Measurements from ENCODE around the gene MAGI3.
"Not testable (repeated sequence)": the region's sequence is repeated elsewhere in the genome, so short reads cannot be mapped to it uniquely, and the experiment has no call there.

MAGI3 gene

DNA sequence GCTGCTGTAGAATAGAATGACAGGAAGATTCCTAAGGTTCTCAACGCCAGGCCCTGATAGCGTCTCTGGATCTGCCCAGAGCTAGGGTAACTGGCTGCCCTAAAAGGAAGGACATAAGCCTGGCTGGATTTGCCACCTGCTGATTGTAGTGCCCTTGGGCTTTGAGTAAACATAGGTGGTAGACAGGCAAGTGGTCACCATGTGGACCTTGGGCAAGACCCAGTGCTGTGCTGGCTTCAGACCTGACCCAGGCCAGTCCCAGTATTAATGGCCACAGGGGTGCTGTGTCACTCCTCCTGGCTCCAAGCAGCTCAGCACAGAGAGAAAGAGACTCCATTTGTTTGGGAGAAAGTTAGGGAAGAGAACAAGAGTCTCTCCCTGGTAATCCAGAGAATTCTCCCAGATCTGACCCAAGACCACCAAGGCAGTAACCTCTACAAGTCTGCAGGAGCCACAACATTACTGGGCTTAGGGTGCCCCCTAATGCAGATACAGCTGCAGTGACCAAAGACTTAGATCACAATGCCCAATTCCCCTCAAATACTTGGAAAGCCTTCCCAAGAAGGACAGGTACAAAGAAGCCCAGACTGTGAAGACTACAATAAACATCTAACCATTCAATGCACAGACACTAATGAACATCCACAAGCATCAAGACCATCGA, 324.4 kb downstream of the MAGI3 start:
- DNase-seq, result no peak

DNA sequence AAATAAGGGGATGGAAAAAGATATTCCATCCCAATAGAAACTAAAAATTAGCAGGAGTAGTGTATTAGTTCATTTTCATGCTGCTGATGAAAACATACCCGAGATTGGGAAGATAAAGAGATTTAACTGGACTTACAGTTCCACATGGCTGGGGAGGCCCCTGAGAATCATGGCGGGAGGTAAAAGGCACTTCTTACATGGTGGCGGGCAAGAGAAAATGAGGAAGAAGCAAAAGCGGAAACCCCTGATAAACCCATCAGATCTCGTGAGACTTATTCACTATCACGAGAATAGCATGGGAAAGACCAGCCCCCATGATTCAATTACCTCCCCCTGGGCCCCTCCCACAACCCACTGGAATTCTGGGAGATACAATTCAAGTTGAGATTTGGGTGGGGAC, 327.2 kb downstream of the MAGI3 start:
- not testable (repeated sequence) for DNase-seq

DNA sequence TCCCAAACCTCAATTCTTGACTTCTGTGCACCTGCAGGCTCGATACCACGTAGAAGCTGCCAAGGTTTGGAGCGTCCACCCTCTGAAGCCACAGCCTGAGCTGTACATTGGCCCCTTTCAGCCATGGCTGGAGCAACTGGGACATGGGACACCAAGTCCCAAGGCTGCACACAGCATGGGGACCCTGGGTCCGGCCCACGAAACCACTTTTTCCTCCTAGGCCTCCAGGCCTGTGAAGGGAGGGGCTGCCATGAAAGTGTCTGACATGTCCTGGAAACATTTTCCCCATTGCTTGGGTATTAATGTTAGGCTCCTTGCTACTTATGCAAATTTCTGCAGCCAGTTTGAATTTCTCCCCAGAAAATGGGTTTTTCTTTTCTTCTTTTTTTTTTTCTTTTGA, 328.3 kb downstream of the MAGI3 start:
- not testable (repeated sequence) for DNase-seq

DNA sequence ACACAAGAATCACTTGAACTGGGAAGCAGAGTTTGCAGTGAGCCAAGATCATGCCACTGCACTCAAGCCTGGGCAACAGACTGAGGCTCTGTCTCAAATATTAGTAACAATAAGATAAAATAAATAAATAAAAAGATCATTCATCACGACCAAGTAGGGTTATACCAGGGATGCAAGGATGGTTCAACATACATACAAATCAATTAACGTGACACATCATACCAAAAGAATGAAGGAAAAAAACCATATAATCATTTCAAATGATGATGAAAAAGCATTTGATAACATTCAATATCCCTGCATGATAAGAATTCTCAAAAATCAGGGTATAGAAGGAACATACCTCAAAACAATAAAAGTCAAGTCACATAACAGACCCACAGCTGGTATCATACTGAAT, 330.7 kb downstream of the MAGI3 start:
- DNase-seq, result no peak

DNA sequence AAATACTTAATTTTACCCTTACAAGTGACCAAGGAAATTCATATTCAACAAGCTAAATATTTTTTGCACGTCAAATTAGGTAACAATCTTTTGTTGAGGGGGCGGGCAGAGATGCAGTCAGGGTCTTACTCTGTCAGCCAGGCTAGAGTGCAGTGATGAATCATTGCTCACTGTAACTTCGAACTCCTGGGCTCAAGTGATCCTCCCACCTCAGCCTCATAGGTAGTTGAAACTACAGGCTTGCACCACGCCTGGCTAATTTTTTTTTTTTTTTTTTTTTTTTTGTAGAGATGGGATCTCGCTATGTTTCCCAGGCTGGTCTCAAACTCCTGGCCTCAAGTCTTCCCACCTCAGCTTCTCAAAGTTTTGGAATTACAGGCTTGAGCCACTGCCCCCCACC, 342.5 kb downstream of the MAGI3 start:
- DNase-seq, result no peak

DNA sequence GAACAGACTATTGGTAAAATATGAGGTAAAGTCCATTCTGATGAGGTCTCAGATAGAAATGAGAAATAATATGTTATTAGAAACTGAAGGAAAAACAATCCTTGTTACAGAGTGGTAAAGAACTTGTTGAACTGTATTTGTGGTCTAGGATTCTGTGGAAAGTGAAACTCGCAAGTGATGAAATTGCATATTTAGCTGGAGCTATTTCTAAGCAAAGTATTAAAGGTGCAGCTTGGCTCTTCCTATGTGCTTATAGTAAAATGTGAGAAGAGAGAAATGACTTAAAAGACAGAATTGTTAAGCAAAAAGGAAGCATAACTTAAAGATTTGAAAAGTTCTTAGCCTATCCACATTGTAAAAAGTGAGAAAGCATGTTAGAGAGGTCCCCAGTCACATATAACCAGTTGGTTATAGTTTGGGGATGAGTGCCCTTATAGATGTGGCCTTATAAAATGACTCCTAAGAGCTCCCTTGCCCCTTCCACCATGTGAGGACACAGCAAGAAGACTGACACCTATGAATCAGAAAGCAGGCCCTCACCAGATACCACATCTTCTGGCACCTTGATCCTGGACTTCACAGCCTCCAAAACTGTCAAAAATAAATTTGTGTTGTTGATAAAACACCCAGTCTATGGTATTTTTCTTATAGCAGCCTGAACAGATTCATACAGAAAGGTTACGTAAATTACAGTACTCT, 344.2 kb downstream of the MAGI3 start:
- no peak for DNase-seq
